ENCODE results near the gene RAD23A.
"Not testable (repeated sequence)": the region's sequence is repeated elsewhere in the genome, so short reads cannot be mapped to it uniquely, and the experiment has no call there.

The RAD23A gene

GRCh38 chr19:12975221-12975741 is 29.6 kb downstream of the RAD23A start:
- Histone ChIP-seq H3K36me3 (ENCODE audit: control insufficient read depth, insufficient read depth, low read length) (no peaks in the 10 kb centered on the region), H3K27ac (ENCODE audit: low read depth, low read length) (no peak overlapping the region), H3K9ac (ENCODE audit: low read depth, low read length) (no peak overlapping the region), H3K4me1 (ENCODE audit: control insufficient read depth, insufficient read depth, low read length) (no peaks in the 10 kb centered on the region), H3K9me3 (ENCODE audit: control insufficient read depth, insufficient read depth, low read length) (no peaks in the 10 kb centered on the region), H3K27me3 (ENCODE audit: control insufficient read depth, insufficient read depth, low read length) (no peaks in the 10 kb centered on the region), H3K4me3 (ENCODE audit: low read depth, low read length) (no peak overlapping the region)

GRCh38 chr19:12976109-12976508 is 30.4 kb downstream of the RAD23A start:
- H3K9ac ChIP-seq (ENCODE audit: low read depth, low read length); H3K36me3 ChIP-seq (ENCODE audit: control insufficient read depth, insufficient read depth, low read length); H3K4me3 ChIP-seq (ENCODE audit: low read depth, low read length); H3K4me1 ChIP-seq (ENCODE audit: control insufficient read depth, insufficient read depth, low read length); H3K27me3 ChIP-seq (ENCODE audit: control insufficient read depth, insufficient read depth, low read length); H3K27ac ChIP-seq (ENCODE audit: low read depth, low read length); H3K9me3 ChIP-seq (ENCODE audit: control insufficient read depth, insufficient read depth, low read length): not testable (repeated sequence)

- H3K4me3 ChIP-seq (ENCODE audit: low read depth, low read length): no peak overlapping the region
- H3K27ac ChIP-seq (ENCODE audit: low read depth, low read length): no peak overlapping the region
- H3K4me1 ChIP-seq (ENCODE audit: control insufficient read depth, insufficient read depth, low read length): no peaks in the 10 kb centered on the region
- no peaks in the 10 kb centered on the region for H3K9me3 ChIP-seq (ENCODE audit: control insufficient read depth, insufficient read depth, low read length)
- H3K36me3 ChIP-seq (ENCODE audit: control insufficient read depth, insufficient read depth, low read length): no peaks in the 10 kb centered on the region
- peaks cover 28% of the 10 kb centered on the region for H3K27me3 ChIP-seq (ENCODE audit: control insufficient read depth, insufficient read depth, low read length)
- H3K9ac ChIP-seq (ENCODE audit: low read depth, low read length): no peak overlapping the region
Measured at GRCh38 chr19:12979974-12980373, 34.3 kb downstream of the RAD23A start.

- Histone ChIP-seq H3K9ac (ENCODE audit: low read depth, low read length) (no peak overlapping the region), H3K36me3 (ENCODE audit: control insufficient read depth, insufficient read depth, low read length) (no peaks in the 10 kb centered on the region), H3K9me3 (ENCODE audit: control insufficient read depth, insufficient read depth, low read length) (no peaks in the 10 kb centered on the region), H3K27me3 (ENCODE audit: control insufficient read depth, insufficient read depth, low read length) (peaks cover 50% of the 10 kb centered on the region), H3K27ac (ENCODE audit: low read depth, low read length) (no peak overlapping the region), H3K4me3 (ENCODE audit: low read depth, low read length) (no peak overlapping the region), H3K4me1 (ENCODE audit: control insufficient read depth, insufficient read depth, low read length) (no peaks in the 10 kb centered on the region; the same call in 1 of the 2 replicates)
Measured at GRCh38 chr19:12982648-12983047, 37.0 kb downstream of the RAD23A start.

- Histone ChIP-seq H3K27me3 (ENCODE audit: control insufficient read depth, insufficient read depth, low read length) (peaks cover 51% of the 10 kb centered on the region), H3K27ac (ENCODE audit: low read depth, low read length) (no peak overlapping the region), H3K36me3 (ENCODE audit: control insufficient read depth, insufficient read depth, low read length) (no peaks in the 10 kb centered on the region), H3K4me1 (ENCODE audit: control insufficient read depth, insufficient read depth, low read length) (no peaks in the 10 kb centered on the region; the same call in 1 of the 2 replicates), H3K9me3 (ENCODE audit: control insufficient read depth, insufficient read depth, low read length) (no peaks in the 10 kb centered on the region), H3K9ac (ENCODE audit: low read depth, low read length) (no peak overlapping the region), H3K4me3 (ENCODE audit: low read depth, low read length) (peak overlapping the region; percentile 53)
Measured at GRCh38 chr19:12983091-12983490, 37.4 kb downstream of the RAD23A start.

DNA sequence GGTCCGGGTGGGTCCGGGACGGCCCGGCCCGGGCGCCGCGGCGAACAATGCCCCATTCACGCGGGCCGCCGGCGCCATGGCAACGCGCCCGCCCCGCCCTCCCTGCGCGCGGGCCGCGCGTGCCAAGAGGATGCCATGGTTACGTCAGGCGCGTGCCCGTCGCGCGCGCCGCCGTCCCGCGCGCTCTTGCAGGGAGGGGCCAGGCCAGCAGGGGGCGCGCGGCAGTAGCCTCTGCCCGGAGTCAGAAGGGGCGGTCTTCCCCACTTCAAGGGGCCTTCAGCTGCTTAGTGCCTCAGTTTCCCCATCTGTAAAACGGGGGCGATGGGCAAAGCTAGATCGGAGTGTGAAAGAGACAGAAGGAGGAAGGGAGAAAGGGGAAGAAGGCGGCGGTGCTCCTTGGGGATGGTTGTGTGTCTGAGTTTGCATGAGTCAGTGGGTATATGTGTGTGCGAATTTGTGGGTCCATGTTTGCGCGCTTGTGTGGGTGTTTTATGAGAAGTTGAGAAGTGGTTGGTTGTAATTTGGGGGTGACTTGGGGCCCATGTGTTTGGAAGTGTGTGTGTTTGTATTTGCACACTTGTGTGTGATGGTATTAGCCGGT is 38.0 kb downstream of the RAD23A start:
- Histone ChIP-seq H3K27ac (ENCODE audit: low read depth, low read length) (no peak overlapping the region), H3K4me1 (ENCODE audit: control insufficient read depth, insufficient read depth, low read length) (no peaks in the 10 kb centered on the region; the same call in 1 of the 2 replicates), H3K36me3 (ENCODE audit: control insufficient read depth, insufficient read depth, low read length) (no peaks in the 10 kb centered on the region), H3K9me3 (ENCODE audit: control insufficient read depth, insufficient read depth, low read length) (no peaks in the 10 kb centered on the region), H3K9ac (ENCODE audit: low read depth, low read length) (no peak overlapping the region), H3K27me3 (ENCODE audit: control insufficient read depth, insufficient read depth, low read length) (peaks cover 56% of the 10 kb centered on the region), H3K4me3 (ENCODE audit: low read depth, low read length) (peak overlapping the region; percentile 53)

- Histone ChIP-seq H3K36me3 (ENCODE audit: control insufficient read depth, insufficient read depth, low read length) (no peaks in the 10 kb centered on the region), H3K27me3 (ENCODE audit: control insufficient read depth, insufficient read depth, low read length) (peaks cover 59% of the 10 kb centered on the region), H3K9me3 (ENCODE audit: control insufficient read depth, insufficient read depth, low read length) (no peaks in the 10 kb centered on the region), H3K9ac (ENCODE audit: low read depth, low read length) (no peak overlapping the region), H3K4me1 (ENCODE audit: control insufficient read depth, insufficient read depth, low read length) (no peaks in the 10 kb centered on the region; the same call in 1 of the 2 replicates), H3K27ac (ENCODE audit: low read depth, low read length) (no peak overlapping the region), H3K4me3 (ENCODE audit: low read depth, low read length) (no peak overlapping the region)
Measured at GRCh38 chr19:12984143-12984627, 38.5 kb downstream of the RAD23A start.

DNA sequence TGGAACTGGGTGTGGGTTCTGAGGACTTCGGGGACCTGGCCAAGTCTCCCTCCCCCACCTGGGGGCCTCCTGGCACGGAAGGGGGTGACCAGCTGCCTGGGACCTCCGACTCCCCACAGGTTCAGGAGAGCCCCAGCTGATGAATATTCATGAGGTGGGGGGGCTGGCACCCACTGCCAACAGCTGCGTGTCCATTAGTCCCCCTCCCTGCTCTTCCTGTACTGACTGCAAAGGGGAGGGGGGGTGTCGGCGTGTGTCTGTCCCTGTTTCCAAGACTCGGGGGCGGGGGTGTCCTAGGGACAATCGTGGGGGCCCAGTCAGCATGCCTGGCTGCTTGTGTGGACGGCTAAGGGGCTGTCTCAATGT is 39.0 kb downstream of the RAD23A start:
- Histone ChIP-seq H3K27ac (ENCODE audit: low read depth, low read length) (no peak overlapping the region), H3K4me1 (ENCODE audit: control insufficient read depth, insufficient read depth, low read length) (no peaks in the 10 kb centered on the region; the same call in 1 of the 2 replicates), H3K36me3 (ENCODE audit: control insufficient read depth, insufficient read depth, low read length) (no peaks in the 10 kb centered on the region), H3K9ac (ENCODE audit: low read depth, low read length) (no peak overlapping the region), H3K4me3 (ENCODE audit: low read depth, low read length) (no peak overlapping the region), H3K27me3 (ENCODE audit: control insufficient read depth, insufficient read depth, low read length) (peaks cover 64% of the 10 kb centered on the region), H3K9me3 (ENCODE audit: control insufficient read depth, insufficient read depth, low read length) (no peaks in the 10 kb centered on the region)

DNA sequence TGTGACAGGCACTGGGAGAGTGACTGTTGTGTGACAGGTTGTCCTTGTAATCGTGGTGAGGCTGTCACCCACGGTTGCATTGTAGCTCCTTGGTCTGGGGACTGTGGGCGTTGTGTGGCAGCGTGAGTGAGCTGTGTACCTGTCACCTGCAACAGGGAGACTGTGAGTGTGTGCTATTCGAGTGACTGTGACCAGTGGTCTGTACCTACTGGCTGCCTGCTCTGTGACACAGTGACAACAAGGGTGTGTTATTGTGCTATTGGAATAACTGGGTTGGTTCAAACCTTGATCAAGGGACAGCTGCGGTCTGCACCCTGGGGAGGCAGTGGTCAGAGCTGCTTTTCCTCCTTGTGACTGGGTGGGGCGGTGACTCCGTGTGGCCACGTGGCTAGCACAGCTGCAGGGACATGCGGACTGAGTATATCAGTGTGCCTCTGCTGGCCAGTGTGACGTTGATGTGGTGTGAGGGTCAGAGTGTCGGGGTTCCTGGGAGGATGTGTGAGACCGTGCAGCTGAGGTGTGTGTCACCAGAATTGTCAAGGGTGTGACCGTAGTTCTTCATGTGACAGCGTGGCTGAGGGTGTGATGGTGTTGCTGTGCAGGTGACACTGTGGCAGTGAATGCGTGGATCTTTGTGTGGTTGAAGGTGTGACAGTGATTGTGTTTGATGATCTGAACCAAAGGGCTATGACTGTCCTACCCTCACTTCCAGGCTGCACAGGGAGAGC is 39.6 kb downstream of the RAD23A start:
- Histone ChIP-seq H3K27me3 (ENCODE audit: control insufficient read depth, insufficient read depth, low read length) (peaks cover 69% of the 10 kb centered on the region), H3K9me3 (ENCODE audit: control insufficient read depth, insufficient read depth, low read length) (no peaks in the 10 kb centered on the region), H3K36me3 (ENCODE audit: control insufficient read depth, insufficient read depth, low read length) (no peaks in the 10 kb centered on the region), H3K4me3 (ENCODE audit: low read depth, low read length) (no peak overlapping the region), H3K27ac (ENCODE audit: low read depth, low read length) (no peak overlapping the region), H3K9ac (ENCODE audit: low read depth, low read length) (no peak overlapping the region), H3K4me1 (ENCODE audit: control insufficient read depth, insufficient read depth, low read length) (no peaks in the 10 kb centered on the region; the same call in 1 of the 2 replicates)

- Histone ChIP-seq H3K9me3 (ENCODE audit: control insufficient read depth, insufficient read depth, low read length) (no peaks in the 10 kb centered on the region), H3K4me1 (ENCODE audit: control insufficient read depth, insufficient read depth, low read length) (no peaks in the 10 kb centered on the region; the same call in 1 of the 2 replicates), H3K27ac (ENCODE audit: low read depth, low read length) (no peak overlapping the region), H3K27me3 (ENCODE audit: control insufficient read depth, insufficient read depth, low read length) (peaks cover 79% of the 10 kb centered on the region), H3K9ac (ENCODE audit: low read depth, low read length) (no peak overlapping the region), H3K4me3 (ENCODE audit: low read depth, low read length) (no peak overlapping the region), H3K36me3 (ENCODE audit: control insufficient read depth, insufficient read depth, low read length) (no peaks in the 10 kb centered on the region)
Measured at GRCh38 chr19:12986726-12987125, 41.1 kb downstream of the RAD23A start.

GRCh38 chr19:12987190-12987589 is 41.5 kb downstream of the RAD23A start:
- Histone ChIP-seq H3K36me3 (ENCODE audit: control insufficient read depth, insufficient read depth, low read length) (no peaks in the 10 kb centered on the region), H3K4me1 (ENCODE audit: control insufficient read depth, insufficient read depth, low read length) (no peaks in the 10 kb centered on the region; the same call in 1 of the 2 replicates), H3K27me3 (ENCODE audit: control insufficient read depth, insufficient read depth, low read length) (peaks cover 77% of the 10 kb centered on the region), H3K9me3 (ENCODE audit: control insufficient read depth, insufficient read depth, low read length) (no peaks in the 10 kb centered on the region), H3K27ac (ENCODE audit: low read depth, low read length) (no peak overlapping the region), H3K9ac (ENCODE audit: low read depth, low read length) (no peak overlapping the region), H3K4me3 (ENCODE audit: low read depth, low read length) (no peak overlapping the region)

Data from HUES48 (cell line).